ENCODE measurements around the gene SRD5A3.
A peak's percentile ranks its signal among the peaks of the same experiment; 100 is the strongest.

SRD5A3 gene

GRCh38 chr4:55385201-55385649, 39.2 kb downstream of the SRD5A3 start:
- no peaks in the 10 kb centered on the region for H3K36me3 ChIP-seq
- TF ChIP-seq, protein P1, sequence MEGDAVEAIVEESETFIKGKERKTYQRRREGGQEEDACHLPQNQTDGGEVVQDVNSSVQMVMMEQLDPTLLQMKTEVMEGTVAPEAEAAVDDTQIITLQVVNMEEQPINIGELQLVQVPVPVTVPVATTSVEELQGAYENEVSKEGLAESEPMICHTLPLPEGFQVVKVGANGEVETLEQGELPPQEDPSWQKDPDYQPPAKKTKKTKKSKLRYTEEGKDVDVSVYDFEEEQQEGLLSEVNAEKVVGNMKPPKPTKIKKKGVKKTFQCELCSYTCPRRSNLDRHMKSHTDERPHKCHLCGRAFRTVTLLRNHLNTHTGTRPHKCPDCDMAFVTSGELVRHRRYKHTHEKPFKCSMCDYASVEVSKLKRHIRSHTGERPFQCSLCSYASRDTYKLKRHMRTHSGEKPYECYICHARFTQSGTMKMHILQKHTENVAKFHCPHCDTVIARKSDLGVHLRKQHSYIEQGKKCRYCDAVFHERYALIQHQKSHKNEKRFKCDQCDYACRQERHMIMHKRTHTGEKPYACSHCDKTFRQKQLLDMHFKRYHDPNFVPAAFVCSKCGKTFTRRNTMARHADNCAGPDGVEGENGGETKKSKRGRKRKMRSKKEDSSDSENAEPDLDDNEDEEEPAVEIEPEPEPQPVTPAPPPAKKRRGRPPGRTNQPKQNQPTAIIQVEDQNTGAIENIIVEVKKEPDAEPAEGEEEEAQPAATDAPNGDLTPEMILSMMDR (IDR thresholded peaks at IDR 0.05; ENCODE audit: low read depth, low read length), result no peak
- peaks cover 4% of the 10 kb centered on the region for H3K4me1 ChIP-seq
- no peaks in the 10 kb centered on the region for H3K27me3 ChIP-seq
- no peak overlapping the region for H3K4me3 ChIP-seq (ENCODE audit: low read depth, low read length)
- H3K9me3 ChIP-seq, result no peaks in the 10 kb centered on the region
- no peak for DNase-seq

DNA sequence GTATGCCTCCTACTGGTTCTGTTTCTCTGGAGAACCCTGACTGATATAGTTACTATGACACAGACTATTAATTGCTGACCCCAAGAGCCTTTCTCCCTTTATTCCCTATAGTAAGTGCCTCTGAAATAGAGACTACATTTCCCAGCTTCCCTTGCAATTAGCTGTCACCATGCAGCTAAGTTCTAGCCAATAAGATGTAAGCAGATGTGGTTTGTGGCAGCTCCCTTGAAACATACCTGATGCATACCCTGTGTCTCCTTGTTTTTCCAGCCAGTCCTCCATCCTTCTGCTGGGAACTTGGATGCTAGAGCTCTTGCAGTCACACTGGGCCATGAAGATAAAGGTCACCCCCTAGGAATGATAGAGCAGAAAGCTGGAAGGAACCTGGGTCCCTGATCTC, 40.0 kb downstream of the SRD5A3 start:
- no peak for DNase-seq
- H3K4me3 ChIP-seq (ENCODE audit: low read depth, low read length), result no peak overlapping the region
- no peaks in the 10 kb centered on the region for H3K27me3 ChIP-seq
- TF ChIP-seq, protein P1 (IDR thresholded peaks at IDR 0.05; ENCODE audit: low read depth, low read length), result no peak
- no peaks in the 10 kb centered on the region for H3K36me3 ChIP-seq
- peaks cover 4% of the 10 kb centered on the region for H3K4me1 ChIP-seq
- no peaks in the 10 kb centered on the region for H3K9me3 ChIP-seq

- H3K4me1 ChIP-seq, result peaks cover 4% of the 10 kb centered on the region
Measured at GRCh38 chr4:55386840-55387239, 40.8 kb downstream of the SRD5A3 start.

GRCh38 chr4:55393461-55394320, 47.6 kb downstream of the SRD5A3 start:
- no peak overlapping the region for H3K4me3 ChIP-seq (ENCODE audit: low read depth, low read length)

More at GRCh38 chr4:55386840-55387239, 40.8 kb downstream of the SRD5A3 start:
- no peaks in the 10 kb centered on the region for H3K36me3 ChIP-seq
- TF ChIP-seq, protein P1 (IDR thresholded peaks at IDR 0.05; ENCODE audit: low read depth, low read length), result no peak
- no peak overlapping the region for H3K4me3 ChIP-seq (ENCODE audit: low read depth, low read length)
- no peaks in the 10 kb centered on the region for H3K27me3 ChIP-seq
- H3K9me3 ChIP-seq, result no peaks in the 10 kb centered on the region
- no peak for DNase-seq

DNA sequence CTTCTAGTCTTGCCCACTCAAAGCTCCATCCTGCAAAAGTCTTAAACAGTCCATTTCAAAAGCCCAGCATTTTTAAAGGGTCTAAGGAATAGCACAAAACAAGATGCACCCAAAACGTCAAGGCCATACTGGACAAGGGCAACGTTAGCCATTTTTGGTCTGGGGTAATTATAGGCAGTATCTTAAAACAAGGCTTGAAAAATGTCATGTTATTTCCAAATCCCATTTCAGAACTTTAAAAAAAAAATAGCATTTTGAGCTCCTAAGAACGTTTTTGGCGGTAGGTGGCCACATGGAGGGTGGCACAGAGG, 49.1 kb downstream of the SRD5A3 start:
- peaks cover 4% of the 10 kb centered on the region; the same call in 1 of the 2 replicates for H3K4me1 ChIP-seq
- TF ChIP-seq, protein P1 (IDR thresholded peaks at IDR 0.05; ENCODE audit: low read depth, low read length), result no peak
- DNase-seq, result no peak
- H3K9me3 ChIP-seq, result no peaks in the 10 kb centered on the region
- no peaks in the 10 kb centered on the region for H3K27me3 ChIP-seq
- H3K36me3 ChIP-seq, result peaks cover 10% of the 10 kb centered on the region
- H3K4me3 ChIP-seq (ENCODE audit: low read depth, low read length), result peak overlapping the region; percentile 80

More at GRCh38 chr4:55393461-55394320, 47.6 kb downstream of the SRD5A3 start:
- H3K36me3 ChIP-seq, result peaks cover 5% of the 10 kb centered on the region
- no peaks in the 10 kb centered on the region for H3K9me3 ChIP-seq
- no peak for DNase-seq
- H3K27me3 ChIP-seq, result no peaks in the 10 kb centered on the region
- TF ChIP-seq, protein P1 (IDR thresholded peaks at IDR 0.05; ENCODE audit: low read depth, low read length), result no peak
- H3K4me1 ChIP-seq, result no peaks in the 10 kb centered on the region
